Measurements from ENCODE around the gene FOXO3. TPM values are rescaled to one million over a fixed set of nuclear protein-coding genes. Genes with fewer than 3 reads are reported as not detected.
A peak's percentile ranks its signal among the peaks of the same experiment; 100 is the strongest.

FOXO3 gene
- total RNA-seq, 1 experiment from 2014 or later: 22.3 TPM

GRCh38 chr6:108574457-108575141 is 13.9 kb downstream of the FOXO3 start:
- no peak for DNase-seq (ENCODE audit: low spot score)

- no peak for DNase-seq (ENCODE audit: low spot score)
These were observed 15.3 kb downstream of the FOXO3 start for GRCh38 chr6:108575905-108576494.

GRCh38 chr6:108576709-108577108 is 16.0 kb downstream of the FOXO3 start:
- DNase-seq (ENCODE audit: low spot score): no peak

- DNase-seq (ENCODE audit: low spot score): no peak
These were observed 17.4 kb downstream of the FOXO3 start for GRCh38 chr6:108578166-108578565.

- no peak for DNase-seq (ENCODE audit: low spot score)
These were observed 18.0 kb downstream of the FOXO3 start for GRCh38 chr6:108578595-108579327.

GRCh38 chr6:108579328-108579721 is 18.6 kb downstream of the FOXO3 start:
- DNase-seq (ENCODE audit: low spot score): no peak

GRCh38 chr6:108580646-108581045 is 19.9 kb downstream of the FOXO3 start:
- no peak for DNase-seq (ENCODE audit: low spot score)

- no peak for DNase-seq (ENCODE audit: low spot score)
These were observed 20.7 kb downstream of the FOXO3 start for GRCh38 chr6:108581237-108581931.

- DNase-seq (ENCODE audit: low spot score): no peak
These were observed 21.3 kb downstream of the FOXO3 start for GRCh38 chr6:108581932-108582475.

- DNase-seq (ENCODE audit: low spot score): no peak
These were observed 21.9 kb downstream of the FOXO3 start for GRCh38 chr6:108582618-108583017.

- no peak for DNase-seq (ENCODE audit: low spot score)
These were observed 23.6 kb downstream of the FOXO3 start for GRCh38 chr6:108584323-108584722.

- no peak for DNase-seq (ENCODE audit: low spot score)
These were observed 24.6 kb downstream of the FOXO3 start for GRCh38 chr6:108585359-108585758.

- no peak for DNase-seq (ENCODE audit: low spot score)
These were observed 25.3 kb downstream of the FOXO3 start for GRCh38 chr6:108585921-108586536.

GRCh38 chr6:108587258-108588059 is 26.7 kb downstream of the FOXO3 start:
- no peak for DNase-seq (ENCODE audit: low spot score)

GRCh38 chr6:108588586-108588985 is 27.9 kb downstream of the FOXO3 start:
- no peak for DNase-seq (ENCODE audit: low spot score)

- peak; percentile 76 for DNase-seq (ENCODE audit: low spot score)
These were observed 28.6 kb downstream of the FOXO3 start for GRCh38 chr6:108589244-108589791.

GRCh38 chr6:108591040-108591816 is 30.5 kb downstream of the FOXO3 start:
- no peak for DNase-seq (ENCODE audit: low spot score)

GRCh38 chr6:108592371-108593337 is 31.9 kb downstream of the FOXO3 start:
- no peak for DNase-seq (ENCODE audit: low spot score)

Measured in HT-29 (cell line).